ES-I3 (cell line): ENCODE results near the gene FOXO3B.
"Not testable (repeated sequence)": the region's sequence is repeated elsewhere in the genome, so short reads cannot be mapped to it uniquely, and the experiment has no call there.

ENCODE experiments used
- H3K36me3 ChIP-seq: 2 replicates; pipeline ENCODE4 v1.6.1; 2013; ENCODE audit warnings: mild to moderate bottlenecking, low read length, control low read depth, moderate library complexity; ENCODE audit not compliant: insufficient read depth
- H3K4me1 ChIP-seq: 2 replicates; pipeline ENCODE4 v1.6.1; 2013; ENCODE audit warnings: mild to moderate bottlenecking, control low read depth, low read length; ENCODE audit not compliant: insufficient read depth
- H3K9ac ChIP-seq: 2 replicates; pipeline ENCODE4 v1.6.1; 2013; ENCODE audit warnings: low read depth, mild to moderate bottlenecking, low read length, moderate library complexity
- H3K9me3 ChIP-seq: 2 replicates; pipeline ENCODE4 v1.6.1; 2013; ENCODE audit warnings: mild to moderate bottlenecking, low read length, moderate library complexity; ENCODE audit not compliant: control insufficient read depth, insufficient read depth

Gene FOXO3B

DNA sequence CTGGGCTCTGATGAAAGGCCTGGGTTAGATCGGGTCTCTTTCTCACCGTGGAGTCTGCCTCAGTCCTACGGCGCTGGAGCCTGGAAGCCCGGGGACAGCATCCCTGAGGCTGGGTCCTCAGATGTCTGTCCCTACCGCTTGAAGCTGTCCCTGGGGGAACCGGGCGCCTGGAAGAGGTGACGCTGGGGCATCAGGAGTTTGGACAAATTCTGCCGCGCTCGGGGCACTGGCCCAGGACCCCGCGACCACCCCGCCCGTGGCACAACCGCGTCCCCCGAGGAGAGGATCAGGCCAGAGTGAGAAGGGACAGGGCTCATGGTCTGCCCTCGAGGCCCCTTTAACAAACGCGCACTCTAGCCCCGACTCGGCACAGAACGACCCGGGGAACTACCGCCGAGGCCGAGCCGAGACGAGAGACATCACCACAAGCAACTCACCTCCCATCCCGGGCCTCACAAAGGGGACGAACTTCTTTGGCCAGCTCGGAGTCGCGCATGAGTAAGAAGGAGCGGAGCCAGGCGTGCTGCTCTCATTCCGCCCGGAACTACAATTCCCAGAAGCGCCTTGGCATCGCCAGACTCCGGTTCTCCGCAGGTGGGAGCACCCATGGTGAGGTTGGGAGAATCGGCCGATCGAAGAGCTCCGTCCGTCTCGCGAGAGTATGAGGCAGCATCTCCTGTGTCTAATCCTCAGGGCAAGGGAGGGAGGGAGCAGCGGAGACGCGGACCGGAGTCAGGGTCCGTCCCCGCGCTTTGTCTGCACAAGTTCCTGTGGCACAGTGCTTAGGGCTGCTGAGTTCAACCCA, at the start of gene FOXO3B:
Gene FOXO3B, minus strand, starts transcription at position 548 of the 805 bp plus-strand sequence. CDS start 663 bp downstream, outside the sequence.
- not testable (repeated sequence) for H3K36me3 ChIP-seq, H3K9me3 ChIP-seq, H3K4me1 ChIP-seq
- peak within 1 kb of the TSS; percentile 55 for H3K9ac ChIP-seq

DNA sequence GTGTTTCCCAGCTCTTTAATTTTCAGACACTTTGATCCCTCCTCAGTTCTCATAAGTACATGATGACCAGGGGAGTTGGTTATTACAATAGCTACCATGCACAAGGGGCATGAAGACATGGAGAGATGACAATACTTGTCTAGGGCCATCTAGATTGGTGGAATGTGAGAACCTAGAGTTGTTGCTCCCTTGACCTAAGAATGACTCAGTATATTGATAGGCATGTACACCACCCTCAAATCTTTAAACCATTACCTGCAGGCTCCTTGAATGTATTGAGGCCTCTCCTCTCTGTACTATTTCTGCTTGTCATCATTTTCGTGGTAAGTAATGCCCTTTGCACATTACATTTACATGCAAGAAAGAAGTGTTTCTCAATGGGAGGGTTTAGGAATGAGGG, 41.4 kb upstream of the FOXO3B start:
- H3K4me1 ChIP-seq, H3K9ac ChIP-seq, H3K36me3 ChIP-seq, H3K9me3 ChIP-seq: not testable (repeated sequence)

DNA sequence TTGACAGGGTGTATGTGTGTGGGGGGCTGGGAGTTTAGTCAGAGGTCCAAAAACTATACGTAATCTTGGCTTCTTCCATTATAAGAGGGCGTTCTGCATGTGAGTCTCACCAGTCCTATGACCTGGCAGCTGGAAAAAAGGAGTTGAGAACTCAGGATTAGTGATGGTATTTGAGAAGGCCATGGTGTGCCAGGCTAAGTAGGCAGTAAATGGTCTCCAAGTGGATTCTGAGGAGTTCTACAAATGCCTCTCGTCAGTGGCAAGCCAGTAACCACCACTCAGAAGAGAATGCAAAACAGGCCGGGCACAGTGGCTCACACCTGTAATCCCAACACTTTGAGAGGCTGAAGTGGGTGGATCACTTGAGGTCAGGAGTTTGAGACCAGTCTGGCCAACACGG, 40.5 kb upstream of the FOXO3B start:
- H3K36me3 ChIP-seq, H3K4me1 ChIP-seq, H3K9me3 ChIP-seq, H3K9ac ChIP-seq: not testable (repeated sequence)

DNA sequence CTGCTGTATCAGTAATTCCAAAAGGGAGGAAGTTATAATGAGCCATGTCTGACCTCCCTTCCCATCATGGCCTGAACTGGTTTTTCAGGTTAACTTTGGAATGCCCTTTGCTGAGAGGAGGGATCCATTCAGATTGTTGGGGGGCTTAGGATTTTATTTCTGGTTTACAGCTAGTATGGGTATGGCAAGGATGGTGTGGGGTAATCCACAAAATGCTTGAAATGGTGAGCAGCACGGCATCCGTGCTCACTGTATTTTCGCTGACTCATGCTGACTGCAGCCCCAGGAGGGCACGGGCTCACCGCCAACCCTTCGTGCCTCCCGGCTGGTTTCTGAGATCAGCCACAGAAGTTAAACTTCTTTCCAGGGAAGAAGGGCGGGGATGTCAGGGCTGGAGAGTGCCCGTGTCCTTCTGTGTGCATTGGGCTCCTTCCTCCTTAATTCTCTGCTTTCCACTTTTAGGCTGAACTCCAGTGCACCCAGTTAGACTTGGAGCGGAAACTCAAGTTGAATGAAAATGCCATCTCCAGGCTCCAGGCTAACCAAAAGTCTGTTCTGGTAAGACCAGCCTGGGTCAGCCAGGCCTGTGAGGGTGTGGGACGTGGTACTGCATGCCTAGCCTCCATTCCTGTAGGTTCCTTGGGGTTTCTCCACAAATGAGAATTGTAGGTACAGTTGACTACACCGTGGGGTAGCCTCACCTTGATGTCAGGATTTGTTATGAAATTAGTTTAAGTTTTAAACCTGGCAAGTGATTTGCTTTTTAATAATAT, 39.8 kb upstream of the FOXO3B start:
- H3K9ac ChIP-seq, H3K36me3 ChIP-seq, H3K9me3 ChIP-seq, H3K4me1 ChIP-seq: not testable (repeated sequence)

DNA sequence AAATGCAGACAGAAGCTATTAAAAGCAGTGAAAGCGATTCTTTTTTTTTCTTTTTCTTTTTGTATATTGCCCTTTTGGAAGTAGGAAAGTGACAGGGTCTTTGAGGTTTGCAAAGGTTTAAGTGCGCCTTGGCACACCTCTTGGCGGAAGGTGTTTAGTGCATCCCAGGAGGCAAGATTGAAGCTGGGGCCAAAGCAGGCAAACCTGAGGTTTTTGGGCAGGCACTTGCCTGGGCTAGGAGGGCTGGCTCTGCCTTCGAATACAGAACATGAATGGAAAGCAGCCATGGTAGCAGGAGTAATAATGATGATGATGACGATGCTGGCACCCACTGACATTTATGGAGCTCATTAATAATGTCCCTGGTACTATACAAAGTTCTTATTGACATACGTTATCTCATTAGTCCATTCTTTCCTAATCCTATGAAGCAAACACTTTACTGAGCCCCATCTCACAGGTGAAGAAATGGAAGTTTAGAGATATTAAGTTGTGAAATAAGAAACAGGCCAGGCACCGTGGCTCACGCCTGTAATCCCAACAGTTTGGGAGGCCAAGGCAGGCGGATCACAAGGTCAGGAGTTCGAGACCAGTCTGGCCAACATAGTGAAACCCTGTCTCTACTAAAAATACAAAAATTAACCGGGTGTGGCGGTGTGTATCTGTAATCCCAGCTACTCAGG, 37.5 kb upstream of the FOXO3B start:
- H3K9ac ChIP-seq: peak overlapping the region; percentile 11; the same call in 1 of the 2 replicates
- H3K9me3 ChIP-seq, H3K36me3 ChIP-seq, H3K4me1 ChIP-seq: not testable (repeated sequence)

DNA sequence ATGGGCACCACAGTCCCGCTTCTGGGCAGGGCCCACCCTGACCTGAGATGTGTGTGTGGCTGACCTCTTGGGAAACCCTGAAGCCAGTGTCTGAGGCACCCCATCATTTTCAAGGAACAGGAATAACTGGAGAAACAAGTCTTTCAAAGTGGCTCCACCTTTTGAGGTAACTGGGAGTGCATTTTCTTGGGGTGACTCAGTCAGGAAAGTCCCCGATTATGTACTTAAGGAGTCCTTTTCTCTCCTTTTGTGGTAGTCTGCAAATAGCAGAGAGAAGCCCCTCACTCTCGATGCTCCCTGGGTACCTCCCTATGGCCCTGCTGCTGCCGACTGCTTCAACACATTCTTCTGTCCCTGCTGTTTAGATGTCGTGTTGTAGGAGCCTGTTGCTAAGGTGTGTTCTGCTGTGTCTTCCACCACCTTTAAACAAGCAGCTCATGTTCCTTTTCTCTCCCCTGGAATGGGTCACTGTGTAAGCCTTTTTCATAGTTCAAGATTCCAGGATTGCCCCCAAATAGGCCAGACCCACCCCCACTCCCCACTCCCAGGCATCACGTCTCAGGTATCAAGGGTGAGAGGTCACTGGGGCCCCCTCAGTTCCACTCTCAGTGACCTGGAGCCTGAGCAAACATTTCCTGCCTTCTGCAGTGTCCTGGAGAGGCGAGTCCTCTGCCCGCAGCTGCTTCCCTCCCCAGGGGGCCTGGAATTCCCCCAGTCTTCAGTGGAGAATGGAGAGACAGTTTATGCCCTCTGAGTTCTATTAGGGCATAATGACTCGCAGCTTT, 36.7 kb upstream of the FOXO3B start:
- not testable (repeated sequence) for H3K9me3 ChIP-seq, H3K9ac ChIP-seq, H3K36me3 ChIP-seq

DNA sequence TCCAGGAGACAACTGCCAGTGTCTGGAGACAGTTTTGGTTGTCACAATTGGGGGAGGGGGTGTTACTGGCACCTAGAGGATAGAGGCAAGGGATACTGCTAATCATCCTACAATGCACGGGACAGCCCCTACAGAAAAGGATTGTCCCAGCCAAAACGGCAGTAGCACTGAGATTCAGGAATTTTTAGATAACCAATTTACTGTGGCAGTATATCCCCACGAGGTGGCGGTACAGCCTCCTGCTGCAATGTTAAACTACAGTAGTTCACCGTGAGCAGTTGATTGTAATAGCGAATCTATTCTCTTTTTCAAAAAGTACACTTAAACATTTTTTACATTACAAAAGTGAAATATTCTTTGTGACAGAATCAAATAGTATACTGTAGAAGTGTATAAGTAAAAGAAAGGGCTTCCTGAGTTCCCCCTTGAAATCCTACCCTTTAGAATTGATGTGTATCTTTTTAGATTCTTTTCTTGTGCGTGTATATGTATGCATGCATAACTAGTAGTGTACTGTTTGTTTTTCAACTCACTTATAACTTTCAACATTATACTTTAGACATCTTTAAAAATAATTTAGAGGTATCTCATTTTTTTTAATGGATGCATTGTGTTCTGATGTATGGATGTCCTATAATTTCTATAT, 30.4 kb upstream of the FOXO3B start:
- H3K36me3 ChIP-seq, H3K9me3 ChIP-seq, H3K9ac ChIP-seq, H3K4me1 ChIP-seq: not testable (repeated sequence)

More for the DNA sequence above, 36.7 kb upstream of the FOXO3B start:
- H3K4me1 ChIP-seq: not testable (repeated sequence)

DNA sequence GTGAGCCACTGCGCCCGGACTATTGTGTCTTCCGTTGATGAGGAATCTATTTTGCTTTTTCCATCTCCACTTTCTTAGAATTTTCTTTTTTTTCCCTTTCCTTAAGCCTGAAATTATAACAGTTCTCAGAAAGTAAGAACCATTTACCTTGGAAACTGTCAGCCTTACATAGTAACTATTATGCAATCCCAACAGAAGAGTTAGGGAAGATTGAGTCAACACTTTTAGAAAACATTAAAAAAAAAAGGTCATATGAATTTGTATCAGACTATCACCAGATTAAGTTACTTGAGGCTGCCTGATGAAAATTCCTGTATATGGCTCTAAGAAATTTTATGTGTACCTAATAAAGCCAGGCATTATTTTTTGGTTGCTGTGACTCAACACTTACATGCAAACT, 26.1 kb upstream of the FOXO3B start:
- H3K9ac ChIP-seq, H3K4me1 ChIP-seq, H3K9me3 ChIP-seq, H3K36me3 ChIP-seq: not testable (repeated sequence)

DNA sequence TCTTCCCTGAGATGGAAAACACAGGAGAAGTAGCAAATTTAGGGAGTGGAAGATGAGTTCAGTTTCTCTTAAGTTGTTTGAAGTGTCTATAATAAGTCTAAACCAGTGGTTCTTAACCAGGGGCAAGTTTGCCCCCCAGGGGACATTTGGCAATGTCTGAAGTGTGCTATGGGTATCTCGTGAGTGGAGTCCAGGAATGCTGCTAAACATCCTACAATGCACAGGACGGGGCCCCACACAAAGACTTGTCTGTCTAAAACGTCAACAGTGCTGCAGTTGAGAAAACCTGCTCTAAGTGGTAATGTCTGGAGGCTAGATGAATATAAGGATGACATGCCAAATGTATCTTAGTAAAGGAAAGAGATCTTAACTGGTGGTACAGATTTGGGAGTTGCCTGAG, 23.8 kb upstream of the FOXO3B start:
- H3K9ac ChIP-seq, H3K9me3 ChIP-seq, H3K36me3 ChIP-seq, H3K4me1 ChIP-seq: not testable (repeated sequence)

DNA sequence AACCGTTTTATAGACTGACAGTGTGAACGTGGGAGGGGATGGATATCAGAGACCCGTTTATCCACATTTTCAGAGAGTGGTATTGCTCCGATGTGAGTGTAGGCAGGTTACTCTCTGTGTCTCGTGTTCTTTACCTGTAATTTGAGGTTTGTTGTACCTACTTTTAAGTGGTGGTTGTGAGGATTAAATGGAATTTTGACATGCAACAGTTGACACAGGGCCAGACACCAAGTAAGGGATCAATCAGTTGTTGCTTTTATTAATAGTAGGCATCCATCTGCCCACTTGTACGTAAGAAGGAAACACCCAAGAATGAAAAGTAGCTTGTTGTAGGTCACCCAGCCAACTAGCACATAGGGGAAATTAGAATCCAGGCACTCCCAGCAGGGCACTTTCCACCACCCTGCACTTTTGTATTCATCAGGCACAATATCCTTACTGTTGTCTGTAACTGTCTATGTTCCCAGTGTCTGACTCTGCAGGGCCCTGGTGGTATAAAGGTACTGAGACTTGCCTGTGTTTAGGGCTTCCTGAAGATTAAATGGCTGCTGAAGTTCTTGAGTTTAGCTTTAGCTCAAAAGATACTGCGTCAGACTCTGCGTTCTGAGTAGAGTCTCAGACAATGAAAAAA, 16.5 kb upstream of the FOXO3B start:
- H3K36me3 ChIP-seq, H3K9me3 ChIP-seq, H3K4me1 ChIP-seq: not testable (repeated sequence)
- peak overlapping the region; percentile 80; the same call in 1 of the 2 replicates for H3K9ac ChIP-seq

DNA sequence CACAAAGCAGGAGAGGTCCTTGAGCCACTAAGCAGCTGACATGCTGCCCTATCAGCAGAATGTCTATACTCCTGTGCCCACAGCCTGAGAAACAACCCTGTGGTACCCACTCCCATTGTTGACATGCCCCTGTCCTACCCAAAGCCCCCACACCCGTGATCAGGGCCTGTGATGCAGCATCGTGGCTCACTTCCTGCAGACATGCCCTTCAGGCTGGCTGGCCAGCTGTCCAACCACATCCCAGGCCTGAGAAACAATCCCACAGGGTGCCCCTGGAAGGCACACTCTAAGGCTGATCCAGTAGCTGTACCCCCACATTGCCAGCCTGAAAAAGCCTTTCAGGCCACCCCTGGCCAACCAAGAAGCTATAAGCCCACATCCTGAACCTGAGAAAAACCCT, 13.0 kb upstream of the FOXO3B start:
- H3K9me3 ChIP-seq, H3K9ac ChIP-seq, H3K36me3 ChIP-seq, H3K4me1 ChIP-seq: not testable (repeated sequence)

DNA sequence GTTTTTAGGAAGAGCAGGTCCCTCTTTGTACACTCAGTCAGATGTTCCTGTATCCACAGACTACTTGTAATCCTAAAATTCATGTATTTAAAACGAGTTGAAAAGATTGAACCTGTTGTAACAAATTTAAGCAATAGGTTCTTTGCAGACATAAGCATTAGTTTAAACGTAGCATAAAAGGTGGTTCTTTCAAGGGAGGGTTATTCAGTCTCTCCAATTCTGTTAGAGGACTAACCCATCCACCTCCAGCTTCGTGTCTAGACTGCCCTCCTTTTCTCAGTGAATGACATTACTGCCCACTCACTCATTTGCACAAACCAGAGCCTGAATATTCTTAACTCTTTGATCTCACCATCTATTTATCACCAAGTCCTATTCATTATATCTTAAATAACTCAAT, 554 bp upstream of the FOXO3B start:
- H3K9me3 ChIP-seq, H3K36me3 ChIP-seq, H3K4me1 ChIP-seq: not testable (repeated sequence)
- peak overlapping the region; percentile 55; the same call in 1 of the 2 replicates for H3K9ac ChIP-seq

DNA sequence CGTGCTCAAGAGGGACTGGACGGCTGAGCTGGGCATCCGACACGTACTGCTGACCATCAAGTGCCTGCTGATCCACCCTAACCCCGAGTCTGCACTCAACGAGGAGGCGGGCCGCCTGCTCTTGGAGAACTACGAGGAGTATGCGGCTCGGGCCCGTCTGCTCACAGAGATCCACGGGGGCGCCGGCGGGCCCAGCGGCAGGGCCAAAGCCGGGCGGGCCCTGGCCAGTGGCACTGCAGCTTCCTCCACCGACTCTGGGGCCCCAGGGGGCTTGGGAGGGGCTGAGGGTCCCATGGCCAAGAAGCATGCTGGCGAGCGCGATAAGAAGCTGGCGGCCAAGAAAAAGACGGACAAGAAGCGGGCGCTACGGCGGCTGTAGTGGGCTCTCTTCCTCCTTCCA, 4.7 kb downstream of the FOXO3B start:
- H3K36me3 ChIP-seq, H3K9ac ChIP-seq, H3K4me1 ChIP-seq, H3K9me3 ChIP-seq: not testable (repeated sequence)

DNA sequence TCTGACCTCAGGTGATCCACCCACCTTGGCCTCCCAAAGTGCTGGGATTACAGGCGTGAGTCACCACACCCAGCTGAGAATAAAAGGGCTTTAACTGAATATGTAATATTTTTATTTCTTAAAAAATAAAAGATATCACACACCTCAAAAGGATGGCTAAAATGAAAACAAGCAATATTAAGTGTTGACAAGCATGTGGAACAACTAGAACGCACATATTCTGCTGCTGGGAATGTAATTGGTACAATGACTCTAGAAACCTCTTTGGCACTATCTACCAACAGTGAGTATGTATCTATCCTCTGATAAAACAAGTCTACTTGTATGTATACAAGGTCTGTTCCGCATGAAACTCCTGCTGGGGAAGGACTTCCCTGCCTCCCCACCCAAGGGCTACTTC, 5.2 kb downstream of the FOXO3B start:
- not testable (repeated sequence) for H3K9ac ChIP-seq, H3K36me3 ChIP-seq

More for the DNA sequence above, 5.2 kb downstream of the FOXO3B start:
- H3K9me3 ChIP-seq, H3K4me1 ChIP-seq: not testable (repeated sequence)
